Spleen (tissue), 11 donors: Measurements from ENCODE around the gene APOBEC3A. TPM values are rescaled to one million over a fixed set of nuclear protein-coding genes. Genes with fewer than 3 reads are reported as not detected.

ENCODE experiments used
- DNase-seq: peaks from one replicate; pipeline ENCODE4 v3.0.0-alpha.2; 2020
- H3K27ac ChIP-seq, 8 donors: fragments of 200-600 bp; sonication (generic) in 7 of 8; 1 replicate in 4 of 8; 2 replicates in 4 of 8; pipeline versions ENCODE4 v1.5.0 to v1.8.0; 2016 to 2021; ENCODE audit warnings: inconsistent platforms in 4 of 8, mild to moderate bottlenecking in 4 of 8, moderate library complexity in 1 of 8
- H3K27me3 ChIP-seq, 7 donors: fragments of 200-600 bp; sonication (generic) in 6 of 7; replicated peaks in 1 of 7; 1 replicate in 4 of 7; 2 replicates in 3 of 7; pipeline versions ENCODE4 v1.5.0 to v1.8.0; 2016 to 2021; ENCODE audit warnings: inconsistent platforms in 3 of 7, mild to moderate bottlenecking in 1 of 7
- H3K36me3 ChIP-seq, 6 donors: fragments of 200-600 bp; sonication (generic) in 5 of 6; 1 replicate in 4 of 6; 2 replicates in 2 of 6; pipeline versions ENCODE4 v1.5.0 to v1.8.0; 2016 to 2021; ENCODE audit warnings: inconsistent platforms in 2 of 6
- H3K4me1 ChIP-seq, 6 donors: fragments of 200-600 bp; sonication (generic) in 5 of 6; 1 replicate in 3 of 6; 2 replicates in 3 of 6; pipeline versions ENCODE4 v1.5.0 to v1.8.0; 2016 to 2021; ENCODE audit warnings: inconsistent platforms in 3 of 6
- H3K4me3 ChIP-seq, 8 donors: fragments of 200-600 bp; sonication (generic) in 7 of 8; 1 replicate in 4 of 8; 2 replicates in 4 of 8; pipeline versions ENCODE4 v1.5.0 to v1.8.0; 2016 to 2021; ENCODE audit warnings: inconsistent platforms in 4 of 8, mild to moderate bottlenecking in 4 of 8, moderate library complexity in 2 of 8
- H3K9me3 ChIP-seq, 8 donors: fragments of 200-600 bp; sonication (generic) in 7 of 8; 1 replicate in 4 of 8; 2 replicates in 4 of 8; pipeline versions ENCODE4 v1.5.0 to v1.8.0; 2016 to 2021; ENCODE audit warnings: inconsistent platforms in 4 of 8
- POLR2A ChIP-seq, 3 donors: fragments of 450-650 bp; IDR thresholded peaks; one replicate each; pipeline ENCODE4 v1.5.1; 2017; ENCODE audit warnings: antibody characterized with exemption in 3 of 3, mild to moderate bottlenecking in 1 of 3
- POLR2AphosphoS5 ChIP-seq, 3 donors: sonication (generic); formaldehyde crosslinking; IDR thresholded peaks; one replicate each; pipeline ENCODE4 v1.5.1; 2017; ENCODE audit warnings: antibody characterized with exemption in 3 of 3
- WGBS, 5 donors: extraction: QIAGEN DNeasy Blood & Tissue Kit in 3 of 5; methylation state at CpG; one replicate each; pipeline versions ENCODE4 v1.1.5 to v1.1.7; 2013 to 2018; 5-methylcytosine and 5-hydroxymethylcytosine counted together
- intact Hi-C: fragments of 100-400 bp; cut with DNase I; formaldehyde crosslinking; loops from one replicate; pipeline ENCODE4 v1.15.0; 2023; ENCODE audit warnings: low total_unique reads
- polyA plus RNA-seq, 3 donors: library from polyadenylated mRNA; stranded (reverse); fragments of 200-250 nt; gene quantifications; one replicate each; pipeline ENCODE4 v1.2.1, GENCODE V29; 2013
- total RNA-seq, 7 donors: library from RNA; depleted of rRNA in 3 of 7; stranded (reverse); fragments of >200 nt in 3 of 7; fragmentation: NEBNext Ultra II Directional in 4 of 7; extraction: Animal tissue kit (Norgen Biotek cat#: 25700) in 4 of 7; gene quantifications; one replicate each; pipeline versions ENCODE4 v1.1.0 to v1.2.1, GENCODE V29; 2016 to 2021
- TF ChIP-seq, protein P1 (sequence below), 11 experiments: fragments of 200-600 bp in 7 of 11; fragments of 450-650 bp in 4 of 11; sonication (generic) in 4 of 11; IDR thresholded peaks in 8 of 11; conservative IDR thresholded peaks in 3 of 11; 1 replicate in 7 of 11; 2 replicates in 4 of 11; pipeline versions ENCODE4 v1.4.0 to v1.8.0; 2016 to 2021; ENCODE audit warnings: antibody characterized with exemption in 11 of 11, inconsistent platforms in 4 of 11, mild to moderate bottlenecking in 1 of 11
- donor health status: healthy with polysubstance abuse.
- donor health status: DM: no; HTN: no; CAD: no; lungs with moderate emphysema.
- donor health status: DM: no; HTN: no; CAD: no.
- donor health status: Bipolar disorder and iron deficiency.
- donor health status: healthy.
- donor health status: DM: no; HTN: no; CAD: no.
- donor health status: DM: yes; HTN: yes; CAD: no.

APOBEC3A gene
- total and polyA plus RNA-seq, 10 donors: 1.2 to 163 (median 46.1) TPM

DNA sequence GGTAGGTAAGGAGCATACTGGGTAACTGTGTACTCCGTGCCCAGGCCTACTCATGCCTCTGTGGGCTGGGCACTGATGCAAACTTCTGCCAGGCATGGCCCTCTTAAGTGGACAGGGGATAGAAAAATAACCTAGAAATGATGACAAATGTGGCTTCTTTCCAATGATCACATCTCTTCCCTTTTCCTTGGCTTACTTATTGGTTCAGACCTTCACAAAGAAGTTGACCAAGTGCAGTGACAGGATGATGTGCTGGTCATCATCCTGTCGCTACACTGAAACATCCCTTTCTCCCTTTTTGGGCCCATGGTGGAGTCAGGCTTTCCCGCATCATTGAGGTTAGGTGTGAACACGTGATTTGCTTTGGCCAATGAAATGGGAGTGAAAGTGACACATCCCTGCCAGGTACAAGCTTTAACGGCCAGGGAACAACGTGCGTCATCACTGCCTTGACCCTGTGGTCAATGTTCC lies 31.8 kb upstream of the APOBEC3A start:
- peaks cover 0 to 84% (median 4%) of the 10 kb centered on the region in 7 donors for H3K27me3 ChIP-seq
- intact Hi-C loops: loop anchor here (5.0 kb wide), 1 partner anchor 197 kb away; no protein-coding TSS in a partner anchor
- H3K27ac ChIP-seq: no peak overlapping the region
- H3K36me3 ChIP-seq: no peaks in the 10 kb centered on the region
- peaks cover 0 to 32% (median 17%) of the 10 kb centered on the region in 6 donors for H3K4me1 ChIP-seq
- WGBS, 5 donors: 73 to 88% (median 82%) methylated on average over 7 of the region's 7 CpGs
- no peak for DNase-seq
- TF ChIP-seq, protein P1, sequence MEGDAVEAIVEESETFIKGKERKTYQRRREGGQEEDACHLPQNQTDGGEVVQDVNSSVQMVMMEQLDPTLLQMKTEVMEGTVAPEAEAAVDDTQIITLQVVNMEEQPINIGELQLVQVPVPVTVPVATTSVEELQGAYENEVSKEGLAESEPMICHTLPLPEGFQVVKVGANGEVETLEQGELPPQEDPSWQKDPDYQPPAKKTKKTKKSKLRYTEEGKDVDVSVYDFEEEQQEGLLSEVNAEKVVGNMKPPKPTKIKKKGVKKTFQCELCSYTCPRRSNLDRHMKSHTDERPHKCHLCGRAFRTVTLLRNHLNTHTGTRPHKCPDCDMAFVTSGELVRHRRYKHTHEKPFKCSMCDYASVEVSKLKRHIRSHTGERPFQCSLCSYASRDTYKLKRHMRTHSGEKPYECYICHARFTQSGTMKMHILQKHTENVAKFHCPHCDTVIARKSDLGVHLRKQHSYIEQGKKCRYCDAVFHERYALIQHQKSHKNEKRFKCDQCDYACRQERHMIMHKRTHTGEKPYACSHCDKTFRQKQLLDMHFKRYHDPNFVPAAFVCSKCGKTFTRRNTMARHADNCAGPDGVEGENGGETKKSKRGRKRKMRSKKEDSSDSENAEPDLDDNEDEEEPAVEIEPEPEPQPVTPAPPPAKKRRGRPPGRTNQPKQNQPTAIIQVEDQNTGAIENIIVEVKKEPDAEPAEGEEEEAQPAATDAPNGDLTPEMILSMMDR (IDR thresholded peaks at IDR 0.05 in 8 of 11, conservative IDR thresholded peaks at IDR 0.05 in 3 of 11): no peak
- no peak for TF ChIP-seq POLR2A (IDR thresholded peaks at IDR 0.05)
- TF ChIP-seq POLR2AphosphoS5 (IDR thresholded peaks at IDR 0.05): no peak
- no peaks in the 10 kb centered on the region for H3K9me3 ChIP-seq
- no peak overlapping the region for H3K4me3 ChIP-seq

DNA sequence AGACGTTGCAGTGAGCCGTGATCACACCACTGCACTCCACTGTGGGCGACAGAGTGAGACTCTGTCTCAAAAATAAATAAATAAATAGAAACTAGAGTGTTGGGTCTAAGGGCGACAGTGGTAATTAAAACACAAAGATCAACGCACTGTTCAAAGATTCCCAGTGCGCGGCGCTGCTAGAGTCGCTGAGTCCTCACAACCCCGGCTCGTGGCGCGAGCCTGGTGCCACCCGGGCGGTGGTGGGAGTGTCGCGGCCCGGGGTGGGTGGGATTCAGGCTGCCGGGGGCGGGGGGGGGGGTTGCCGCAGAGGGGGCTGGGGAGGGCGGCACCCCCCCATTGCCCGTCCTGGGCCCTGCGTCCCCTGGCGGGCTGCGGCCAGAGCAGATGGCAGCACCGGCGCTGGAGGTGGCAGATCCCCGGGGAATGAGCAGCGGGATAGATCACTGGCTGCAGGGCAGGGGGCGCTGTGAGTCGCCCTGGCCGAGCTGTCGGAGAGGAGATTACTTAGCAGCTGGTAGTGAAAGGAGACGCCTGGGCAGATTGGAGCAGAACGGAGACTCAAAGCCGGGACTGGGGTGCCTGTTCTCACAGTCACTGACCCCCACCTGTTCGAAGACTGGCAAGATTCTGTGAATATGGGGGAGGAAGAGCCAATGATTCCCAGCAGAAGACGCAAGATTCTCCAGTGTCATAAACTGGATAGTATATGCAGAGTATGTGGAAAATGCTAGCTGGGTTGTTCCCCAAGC lies 30.2 kb upstream of the APOBEC3A start:
- TF ChIP-seq POLR2AphosphoS5 (IDR thresholded peaks at IDR 0.05): peak; percentile 24 to 51 (median 48)
- TF ChIP-seq, protein P1 (IDR thresholded peaks at IDR 0.05 in 8 of 11, conservative IDR thresholded peaks at IDR 0.05 in 3 of 11): peak in 9 of 11 experiments; percentile 21 to 81 (median 69)
- TF ChIP-seq POLR2A (IDR thresholded peaks at IDR 0.05): no peak
- Histone ChIP-seq H3K27ac (peak overlapping the region in 1 of 8 donors; percentile 55), H3K27me3 (peaks cover 0 to 71% (median 4%) of the 10 kb centered on the region in 7 donors), H3K36me3 (no peaks in the 10 kb centered on the region), H3K9me3 (no peaks in the 10 kb centered on the region), H3K4me1 (peaks cover 0 to 32% (median 17%) of the 10 kb centered on the region in 6 donors), H3K4me3 (peak overlapping the region in 5 of 8 donors; percentile 17 to 60 (median 24))
- WGBS, 5 donors: 8 to 17% (median 8%) methylated on average over 30 to 39 of the region's 39 CpGs
- intact Hi-C loops: loop anchor here (5.0 kb wide), 1 partner anchor 195 kb away; no protein-coding TSS in a partner anchor
- peak; percentile 91 for DNase-seq

DNA sequence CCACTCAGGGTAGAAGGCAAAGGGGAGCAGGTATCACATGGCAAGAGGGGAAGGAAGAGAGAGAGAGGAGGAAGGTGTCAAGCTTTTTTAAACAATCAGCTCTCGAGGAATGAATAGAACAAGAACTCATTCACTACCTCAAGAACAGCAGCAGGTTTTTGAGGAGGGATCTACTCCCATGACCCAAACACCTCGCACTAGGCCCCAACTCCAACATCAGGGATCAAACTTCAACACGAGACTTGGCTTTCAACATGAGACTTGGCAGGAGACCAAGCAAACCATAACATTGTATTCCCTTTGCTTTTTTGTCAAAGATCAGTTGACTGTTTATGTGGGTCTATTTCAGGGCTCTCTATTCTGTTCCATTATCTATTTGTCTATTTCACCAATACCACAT lies 26.9 kb upstream of the APOBEC3A start:
- Histone ChIP-seq H3K4me3 (no peak overlapping the region), H3K27ac (no peak overlapping the region), H3K36me3 (no peaks in the 10 kb centered on the region), H3K9me3 (no peaks in the 10 kb centered on the region), H3K27me3 (peaks cover 0 to 59% (median 3%) of the 10 kb centered on the region in 7 donors), H3K4me1 (peaks cover 0 to 13% (median 11%) of the 10 kb centered on the region in 6 donors)
- no peak for DNase-seq
- TF ChIP-seq POLR2AphosphoS5 (IDR thresholded peaks at IDR 0.05): no peak
- intact Hi-C loops: no loop called here
- 77 to 90% (median 77%) methylated on average over 3 of the region's 3 CpGs for WGBS, 5 donors

DNA sequence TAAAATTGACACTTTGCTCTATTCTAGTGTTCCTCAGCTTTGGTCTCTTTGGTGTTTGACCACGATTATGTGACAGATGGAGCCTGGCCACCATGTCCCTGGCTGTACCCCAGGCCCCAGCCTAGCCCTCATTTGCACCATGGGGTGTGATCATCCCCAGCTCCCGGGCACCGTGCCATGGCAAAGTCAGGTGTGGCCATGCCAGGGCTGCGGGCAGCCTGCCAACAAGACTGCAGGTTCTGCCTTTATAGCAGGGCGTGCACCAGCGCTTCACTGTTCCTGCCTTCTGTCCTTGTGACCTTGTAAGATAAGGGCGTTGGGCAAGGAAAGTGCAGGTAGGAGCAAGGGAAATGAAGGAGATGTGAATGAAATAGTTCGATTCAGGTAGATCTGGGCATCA lies 22.4 kb upstream of the APOBEC3A start:
- Histone ChIP-seq H3K27ac (no peak overlapping the region), H3K4me3 (no peak overlapping the region), H3K4me1 (no peaks in the 10 kb centered on the region), H3K27me3 (peaks cover 0 to 28% (median 0%) of the 10 kb centered on the region in 7 donors), H3K36me3 (no peaks in the 10 kb centered on the region), H3K9me3 (no peaks in the 10 kb centered on the region)
- no peak for DNase-seq
- 73 to 79% (median 76%) methylated on average over 8 of the region's 8 CpGs for WGBS, 5 donors
- intact Hi-C loops: no loop called here
- no peak for TF ChIP-seq POLR2AphosphoS5 (IDR thresholded peaks at IDR 0.05)
- no peak for TF ChIP-seq POLR2A (IDR thresholded peaks at IDR 0.05)

DNA sequence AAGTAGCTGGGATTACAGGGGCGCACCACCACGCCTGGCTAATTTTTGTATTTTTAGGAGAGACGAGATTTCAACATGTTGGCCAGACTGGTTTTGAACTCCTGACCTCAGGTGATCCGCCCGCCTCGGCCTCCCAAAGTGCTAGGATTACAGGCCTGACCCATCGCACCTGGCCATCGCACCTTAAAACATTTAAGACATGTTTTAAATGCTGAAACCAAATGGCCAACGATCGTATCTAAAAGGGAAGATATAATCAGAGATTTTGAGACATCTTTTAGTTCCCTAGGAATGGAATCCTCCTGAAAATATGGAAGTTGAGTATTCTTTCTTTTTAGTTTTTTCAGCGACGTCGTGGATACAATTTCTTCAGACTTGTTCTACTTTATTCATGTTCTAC lies 21.8 kb upstream of the APOBEC3A start:
- Histone ChIP-seq H3K4me3 (no peak overlapping the region), H3K27ac (no peak overlapping the region), H3K4me1 (peaks cover 0 to under 1% (median 0%) of the 10 kb centered on the region in 6 donors), H3K9me3 (no peaks in the 10 kb centered on the region), H3K36me3 (no peaks in the 10 kb centered on the region), H3K27me3 (peaks cover 0 to 28% (median 0%) of the 10 kb centered on the region in 7 donors)
- intact Hi-C loops: no loop called here
- no peak for TF ChIP-seq POLR2A (IDR thresholded peaks at IDR 0.05)
- TF ChIP-seq, protein P1 (IDR thresholded peaks at IDR 0.05 in 8 of 11, conservative IDR thresholded peaks at IDR 0.05 in 3 of 11): no peak
- no peak for TF ChIP-seq POLR2AphosphoS5 (IDR thresholded peaks at IDR 0.05)
- no peak for DNase-seq
- 92 to 97% (median 95%) methylated on average over 13 of the region's 13 CpGs for WGBS, 5 donors
